ENCODE results near the gene SPINT3. TPM values are rescaled to one million over a fixed set of nuclear protein-coding genes. Genes with fewer than 3 reads are reported as not detected.

The SPINT3 gene
- total RNA-seq = not detected

DNA sequence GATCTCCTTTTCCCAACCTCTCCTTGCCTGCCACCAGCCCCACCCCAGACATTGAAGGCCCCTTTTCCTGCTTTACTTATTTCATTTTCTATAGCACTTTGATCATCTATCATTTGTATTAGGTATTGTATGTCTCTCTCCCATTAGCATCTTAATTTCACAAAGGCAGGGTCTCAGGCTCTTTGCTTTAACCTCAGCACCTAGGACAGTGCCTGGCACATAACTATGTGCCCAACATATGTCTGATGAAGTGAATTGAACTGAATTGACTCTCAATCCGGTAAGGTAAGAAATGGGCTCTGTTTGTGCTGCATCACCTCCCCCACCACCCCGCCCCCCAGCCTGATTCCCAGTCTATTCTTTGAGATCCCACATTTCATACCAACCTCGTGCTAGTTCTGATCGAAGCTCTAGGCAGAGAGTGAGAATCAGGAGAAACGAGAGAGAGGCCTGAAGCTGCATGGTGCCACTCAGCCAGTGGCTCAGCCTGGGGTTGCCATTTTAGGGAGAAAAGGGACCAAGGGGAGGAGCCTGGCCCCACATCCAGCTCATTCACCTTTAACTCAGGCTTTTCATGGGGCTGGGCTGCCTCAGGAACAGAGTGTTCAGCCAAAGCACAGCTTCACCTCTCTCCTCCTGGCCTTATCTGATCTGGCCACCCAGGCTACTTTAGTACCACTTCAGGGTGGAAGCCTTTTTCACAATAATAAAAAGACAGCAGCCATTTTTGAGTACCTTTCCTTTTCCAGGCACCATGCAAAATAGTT is at the start of gene SPINT3:
TSS of gene SPINT3 (minus strand) at position 476 of the 767 bp plus-strand sequence. CDS start at position 462, 14 bp downstream.
- no peaks in the 10 kb centered on the region for H3K4me1 Mint-ChIP-seq
- CTCF ChIA-PET = interaction anchor here (0.8 kb wide), 1 partner anchor 49 kb away, joined by 3 read pairs; no protein-coding TSS in a partner anchor
- H3K9me3 Mint-ChIP-seq = no peaks in the 10 kb centered on the region
- no peaks in the 10 kb centered on the region for H3K36me3 Mint-ChIP-seq (ENCODE audit: low read depth)
- H3K4me3 Mint-ChIP-seq = no peak within 1 kb of the TSS
- H3K27ac Mint-ChIP-seq = no peak within 1 kb of the TSS
- POLR2A ChIA-PET = no interaction called here
- peaks cover 14% of the 10 kb centered on the region for H3K27me3 Mint-ChIP-seq
- DNase-seq = no peak

GRCh38 chr20:45564760-45565276 is 49.4 kb upstream of the SPINT3 start:
- Mint-ChIP-seq H3K9me3 (peaks cover 2% of the 10 kb centered on the region), H3K27me3 (peaks cover 10% of the 10 kb centered on the region), H3K27ac (no peak overlapping the region), H3K4me1 (no peaks in the 10 kb centered on the region), H3K4me3 (no peak overlapping the region), H3K36me3 (ENCODE audit: low read depth) (no peaks in the 10 kb centered on the region)
- ChIA-PET POLR2A (no interaction called here), CTCF (interaction anchor here (0.7 kb wide), 1 partner anchor 202 kb away, joined by 4 read pairs; the partner anchor contains the start of gene SYS1)
- DNase-seq = no peak

- CTCF ChIA-PET = no interaction called here
- H3K27me3 Mint-ChIP-seq = peaks cover 20% of the 10 kb centered on the region
- no peak overlapping the region for H3K27ac Mint-ChIP-seq
Measured at GRCh38 chr20:45555198-45555597, 39.8 kb upstream of the SPINT3 start.

GRCh38 chr20:45552456-45552855 is 37.0 kb upstream of the SPINT3 start:
- Mint-ChIP-seq H3K27me3 (peaks cover 19% of the 10 kb centered on the region), H3K4me1 (no peaks in the 10 kb centered on the region), H3K9me3 (no peaks in the 10 kb centered on the region), H3K4me3 (no peak overlapping the region), H3K36me3 (ENCODE audit: low read depth) (no peaks in the 10 kb centered on the region), H3K27ac (no peak overlapping the region)
- ChIA-PET POLR2A (no interaction called here), CTCF (no interaction called here)
- no peak for DNase-seq

More at GRCh38 chr20:45555198-45555597, 39.8 kb upstream of the SPINT3 start:
- POLR2A ChIA-PET = no interaction called here
- Mint-ChIP-seq H3K36me3 (ENCODE audit: low read depth) (no peaks in the 10 kb centered on the region), H3K4me1 (no peaks in the 10 kb centered on the region), H3K9me3 (no peaks in the 10 kb centered on the region), H3K4me3 (no peak overlapping the region)
- no peak for DNase-seq

- Mint-ChIP-seq H3K27me3 (peaks cover 17% of the 10 kb centered on the region), H3K36me3 (ENCODE audit: low read depth) (no peaks in the 10 kb centered on the region), H3K9me3 (no peaks in the 10 kb centered on the region), H3K4me3 (no peak overlapping the region), H3K4me1 (no peaks in the 10 kb centered on the region), H3K27ac (no peak overlapping the region)
- ChIA-PET CTCF (no interaction called here), POLR2A (no interaction called here)
- no peak for DNase-seq
Measured at GRCh38 chr20:45550765-45551164, 35.3 kb upstream of the SPINT3 start.

- Mint-ChIP-seq H3K4me1 (no peaks in the 10 kb centered on the region), H3K27ac (no peak overlapping the region), H3K9me3 (no peaks in the 10 kb centered on the region), H3K4me3 (no peak overlapping the region), H3K36me3 (ENCODE audit: low read depth) (no peaks in the 10 kb centered on the region), H3K27me3 (peaks cover 26% of the 10 kb centered on the region)
- no peak for DNase-seq
- ChIA-PET POLR2A (no interaction called here), CTCF (no interaction called here)
Measured at GRCh38 chr20:45548410-45548809, 33.0 kb upstream of the SPINT3 start.

DNA sequence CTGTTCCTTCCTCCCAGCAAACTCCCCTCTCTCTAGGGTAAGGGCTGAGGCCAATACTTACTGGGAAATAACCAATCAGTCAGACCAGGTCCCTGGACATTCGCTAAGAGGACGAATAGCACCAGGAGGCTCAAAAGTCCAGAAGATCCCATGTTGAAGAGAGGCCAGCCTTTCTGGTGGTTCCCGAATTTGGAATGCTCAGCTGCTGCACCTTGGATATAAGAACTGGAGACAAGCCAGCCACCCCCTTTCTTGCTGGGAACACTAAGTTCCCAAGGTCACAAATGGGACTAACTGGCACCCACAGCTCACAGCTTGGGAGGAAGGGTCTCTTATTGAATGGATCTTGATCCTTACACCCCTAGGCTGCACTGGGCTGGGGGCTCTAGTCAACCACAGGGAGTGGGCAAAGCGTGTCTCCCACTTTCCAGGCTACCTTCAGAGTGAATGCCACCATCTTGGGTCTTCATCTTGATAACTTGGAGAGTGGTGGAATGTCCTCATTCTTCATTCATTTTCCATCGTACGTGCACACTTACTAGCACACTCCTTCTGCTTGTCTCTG is 31.9 kb upstream of the SPINT3 start, which contains the start of gene EPPIN:
TSS of gene EPPIN (minus strand) at position 196 of the 565 bp plus-strand sequence. CDS start at position 152, 44 bp downstream.
- ChIA-PET CTCF (no interaction called here), POLR2A (no interaction called here)
- Mint-ChIP-seq H3K4me3 (no peak within 1 kb of the TSS), H3K27ac (no peak within 1 kb of the TSS), H3K4me1 (no peaks in the 10 kb centered on the region), H3K27me3 (peaks cover 28% of the 10 kb centered on the region), H3K36me3 (ENCODE audit: low read depth) (no peaks in the 10 kb centered on the region), H3K9me3 (no peaks in the 10 kb centered on the region)
- no peak for DNase-seq

DNA sequence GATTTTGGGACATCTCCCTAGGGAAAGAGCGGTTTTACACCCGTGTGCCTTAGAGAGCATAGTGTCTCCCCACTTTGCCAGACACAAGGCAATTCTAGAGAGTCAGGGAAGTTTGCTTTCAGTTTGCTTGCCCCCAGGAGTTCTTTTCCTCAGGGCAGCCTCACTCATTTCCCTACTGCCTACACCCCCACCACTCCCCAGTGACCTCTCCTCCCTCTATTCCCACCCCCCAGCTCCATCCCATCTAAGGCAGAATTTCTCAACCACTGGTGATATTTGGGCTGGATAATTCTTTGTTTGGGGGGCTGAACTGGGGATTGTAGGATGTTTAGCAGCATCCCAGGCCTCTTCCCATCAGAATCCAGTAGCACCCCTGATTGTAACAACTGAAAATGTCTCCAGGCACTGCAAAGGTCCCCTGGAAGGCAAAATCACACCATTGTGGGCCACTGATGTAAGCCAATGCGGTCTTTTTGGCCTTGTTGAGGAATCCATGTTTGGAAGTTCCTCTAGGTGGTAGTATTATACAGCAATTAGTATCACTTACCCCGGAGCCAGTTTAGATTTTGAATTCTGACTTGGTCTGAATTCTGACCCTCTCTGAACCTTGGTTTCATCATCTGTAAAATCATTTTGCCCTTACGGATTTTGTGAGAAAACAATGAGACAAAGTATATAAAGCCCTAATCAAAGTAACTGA is 30.5 kb upstream of the SPINT3 start:
- Mint-ChIP-seq H3K4me3 (no peak overlapping the region), H3K9me3 (no peaks in the 10 kb centered on the region), H3K27ac (no peak overlapping the region), H3K36me3 (ENCODE audit: low read depth) (no peaks in the 10 kb centered on the region), H3K27me3 (peaks cover 34% of the 10 kb centered on the region), H3K4me1 (no peaks in the 10 kb centered on the region)
- ChIA-PET POLR2A (no interaction called here), CTCF (no interaction called here)
- DNase-seq = no peak

GRCh38 chr20:45545351-45545750 is 29.9 kb upstream of the SPINT3 start:
- CTCF ChIA-PET = no interaction called here
- no peaks in the 10 kb centered on the region for H3K36me3 Mint-ChIP-seq (ENCODE audit: low read depth)
- POLR2A ChIA-PET = no interaction called here
- H3K4me3 Mint-ChIP-seq = no peak overlapping the region
- H3K27ac Mint-ChIP-seq = no peak overlapping the region
- peaks cover 34% of the 10 kb centered on the region for H3K27me3 Mint-ChIP-seq
- H3K4me1 Mint-ChIP-seq = no peaks in the 10 kb centered on the region
- DNase-seq = no peak
- H3K9me3 Mint-ChIP-seq = no peaks in the 10 kb centered on the region

GRCh38 chr20:45539382-45539781 is 24.0 kb upstream of the SPINT3 start, which contains the start of gene WFDC6:
WFDC6 (minus strand) TSS chr20:45539482; CDS start chr20:45539407, 75 bp downstream.
- ChIA-PET CTCF (interaction anchor here (1.6 kb wide), 1 partner anchor 232 kb away, joined by 4 read pairs; no protein-coding TSS in a partner anchor), POLR2A (no interaction called here)
- DNase-seq = no peak
- Mint-ChIP-seq H3K27ac (no peak within 1 kb of the TSS), H3K4me3 (no peak within 1 kb of the TSS), H3K27me3 (peaks cover 28% of the 10 kb centered on the region), H3K36me3 (ENCODE audit: low read depth) (no peaks in the 10 kb centered on the region), H3K4me1 (no peaks in the 10 kb centered on the region), H3K9me3 (no peaks in the 10 kb centered on the region)

DNA sequence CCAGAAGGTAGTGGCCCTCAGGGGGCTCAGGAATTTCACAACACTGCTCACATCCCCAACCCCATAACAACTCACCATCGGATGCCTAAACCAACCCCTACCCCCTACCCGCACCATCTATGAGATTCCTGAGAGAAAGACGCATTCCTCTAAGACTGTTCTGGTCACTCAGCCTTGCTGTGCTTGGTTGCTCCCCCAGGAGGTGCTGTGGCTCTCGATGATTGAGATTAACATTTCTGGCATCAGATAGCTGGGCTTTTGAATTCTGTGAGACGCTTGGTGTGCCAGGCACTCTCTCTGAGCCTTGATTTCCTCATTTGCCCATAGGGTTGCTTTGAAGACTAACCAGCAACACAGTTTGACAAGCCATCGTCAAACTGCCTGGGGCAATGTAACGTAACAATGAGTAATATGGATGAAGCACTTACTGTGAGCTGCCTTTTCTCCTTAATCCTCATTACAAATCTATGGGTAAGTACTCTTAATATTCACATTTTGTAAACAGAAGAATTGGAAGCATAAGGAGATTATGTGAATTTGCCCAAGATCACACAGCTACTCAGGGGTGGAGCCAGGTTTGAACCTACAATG is 22.9 kb upstream of the SPINT3 start:
- peaks cover 22% of the 10 kb centered on the region for H3K27me3 Mint-ChIP-seq
- H3K4me1 Mint-ChIP-seq = no peaks in the 10 kb centered on the region
- no peak overlapping the region for H3K4me3 Mint-ChIP-seq
- DNase-seq = no peak
- ChIA-PET CTCF (interaction anchor here (1.6 kb wide), 1 partner anchor 233 kb away, joined by 4 read pairs; no protein-coding TSS in a partner anchor), POLR2A (no interaction called here)
- H3K36me3 Mint-ChIP-seq (ENCODE audit: low read depth) = no peaks in the 10 kb centered on the region
- no peak overlapping the region for H3K27ac Mint-ChIP-seq
- no peaks in the 10 kb centered on the region for H3K9me3 Mint-ChIP-seq

- Mint-ChIP-seq H3K27me3 (peaks cover 43% of the 10 kb centered on the region), H3K9me3 (no peaks in the 10 kb centered on the region), H3K4me3 (no peak overlapping the region), H3K36me3 (ENCODE audit: low read depth) (no peaks in the 10 kb centered on the region), H3K27ac (no peak overlapping the region), H3K4me1 (no peaks in the 10 kb centered on the region)
- POLR2A ChIA-PET = no interaction called here
- CTCF ChIA-PET = no interaction called here
- DNase-seq = no peak
Measured at GRCh38 chr20:45527294-45527693, 11.9 kb upstream of the SPINT3 start.

- H3K27me3 Mint-ChIP-seq = peaks cover 37% of the 10 kb centered on the region
- H3K4me3 Mint-ChIP-seq = no peak overlapping the region
- H3K36me3 Mint-ChIP-seq (ENCODE audit: low read depth) = no peaks in the 10 kb centered on the region
- POLR2A ChIA-PET = no interaction called here
- H3K4me1 Mint-ChIP-seq = no peaks in the 10 kb centered on the region
- no peaks in the 10 kb centered on the region for H3K9me3 Mint-ChIP-seq
- no peak for DNase-seq
- no peak overlapping the region for H3K27ac Mint-ChIP-seq
- CTCF ChIA-PET = no interaction called here
Measured at GRCh38 chr20:45523821-45524220, 8.4 kb upstream of the SPINT3 start.

Data from activated CD4-positive, alpha-beta memory T cell treated with anti-CD3 and anti-CD28 coated beads, Interleukin-2, amount 10 ng/mL, durations not matched to agents 7 days and 5 days (primary cell).